ENCODE measurements around the gene HILPDA.
A peak's percentile ranks its signal among the peaks of the same experiment; 100 is the strongest.
"Not testable (repeated sequence)": the region's sequence is repeated elsewhere in the genome, so short reads cannot be mapped to it uniquely, and the experiment has no call there.

HILPDA gene

GRCh38 chr7:128431221-128431620 lies 24.5 kb upstream of the HILPDA start:
- no peak for DNase-seq (ENCODE audit: low spot score)

- DNase-seq (ENCODE audit: low spot score) = no peak
These were observed 23.9 kb upstream of the HILPDA start for GRCh38 chr7:128431754-128432153.

GRCh38 chr7:128434413-128435326 lies 21.0 kb upstream of the HILPDA start:
- DNase-seq (ENCODE audit: low spot score) = no peak

- DNase-seq (ENCODE audit: low spot score) = no peak
These were observed 20.4 kb upstream of the HILPDA start for GRCh38 chr7:128435327-128435686.

GRCh38 chr7:128437426-128438332 lies 18.0 kb upstream of the HILPDA start:
- no peak for DNase-seq (ENCODE audit: low spot score)

GRCh38 chr7:128442356-128442755 lies 13.3 kb upstream of the HILPDA start:
- DNase-seq (ENCODE audit: low spot score) = no peak

- no peak for DNase-seq (ENCODE audit: low spot score)
These were observed 11.7 kb upstream of the HILPDA start for GRCh38 chr7:128443831-128444600.

GRCh38 chr7:128446306-128446705 lies 9.4 kb upstream of the HILPDA start:
- no peak for DNase-seq (ENCODE audit: low spot score)

GRCh38 chr7:128447941-128448564 lies 7.6 kb upstream of the HILPDA start:
- DNase-seq (ENCODE audit: low spot score) = no peak

GRCh38 chr7:128448751-128449302 lies 6.9 kb upstream of the HILPDA start:
- no peak for DNase-seq (ENCODE audit: low spot score)

GRCh38 chr7:128450409-128450808 lies 5.3 kb upstream of the HILPDA start:
- DNase-seq (ENCODE audit: low spot score) = no peak

GRCh38 chr7:128450913-128451312 lies 4.8 kb upstream of the HILPDA start:
- DNase-seq (ENCODE audit: low spot score) = no peak

- no peak for DNase-seq (ENCODE audit: low spot score)
These were observed 3.1 kb upstream of the HILPDA start for GRCh38 chr7:128452552-128452951.

GRCh38 chr7:128453836-128454804 lies 1.6 kb upstream of the HILPDA start:
- peak; percentile 92 for DNase-seq (ENCODE audit: low spot score)

- DNase-seq (ENCODE audit: low spot score) = no peak
These were observed 703 bp upstream of the HILPDA start for GRCh38 chr7:128454808-128455542.

- DNase-seq (ENCODE audit: low spot score) = no peak
These were observed 612 bp downstream of the HILPDA start for GRCh38 chr7:128456255-128456725.

GRCh38 chr7:128457385-128457784 lies 1.7 kb downstream of the HILPDA start:
- not testable (repeated sequence) for DNase-seq (ENCODE audit: low spot score)

- no peak for DNase-seq (ENCODE audit: low spot score)
These were observed 3.3 kb downstream of the HILPDA start for GRCh38 chr7:128458956-128459355.

- DNase-seq (ENCODE audit: low spot score) = peak; percentile 76
These were observed 3.8 kb downstream of the HILPDA start for GRCh38 chr7:128459394-128459878.
